Hepatocyte (in vitro differentiated cells): ENCODE measurements around the gene ADAMTS20.
"Not testable (repeated sequence)": the region's sequence is repeated elsewhere in the genome, so short reads cannot be mapped to it uniquely, and the experiment has no call there.

Experiments
- CTCF ChIP-seq: fragments of 200-600 bp; sonication (generic); IDR thresholded peaks from 2 replicates; pipeline ENCODE4 v1.5.1; 2016; ENCODE audit warnings: antibody characterized with exemption, mild to moderate bottlenecking; ENCODE audit not compliant: poor library complexity
- EZH2 ChIP-seq: fragments of 200-600 bp; sonication (generic); IDR thresholded peaks from 2 replicates; pipeline ENCODE4 v1.6.1; 2016; ENCODE audit warnings: antibody characterized with exemption, mild to moderate bottlenecking, borderline replicate concordance

- not testable (repeated sequence) for TF ChIP-seq EZH2, CTCF
These were observed 210.2 kb downstream of the ADAMTS20 start for GRCh38 chr12:43341785-43342313.
